NCI-H2029 treated with DMSO at 0.1 percent for 48 hours (cell line): ENCODE measurements around the gene CDK18.
A peak's percentile ranks its signal among the peaks of the same experiment; 100 is the strongest.

Source experiments
- DNase-seq: peaks from one replicate; lab custom pipeline; 2025; lab: John Stamatoyannopoulos, UW

Gene CDK18

DNA sequence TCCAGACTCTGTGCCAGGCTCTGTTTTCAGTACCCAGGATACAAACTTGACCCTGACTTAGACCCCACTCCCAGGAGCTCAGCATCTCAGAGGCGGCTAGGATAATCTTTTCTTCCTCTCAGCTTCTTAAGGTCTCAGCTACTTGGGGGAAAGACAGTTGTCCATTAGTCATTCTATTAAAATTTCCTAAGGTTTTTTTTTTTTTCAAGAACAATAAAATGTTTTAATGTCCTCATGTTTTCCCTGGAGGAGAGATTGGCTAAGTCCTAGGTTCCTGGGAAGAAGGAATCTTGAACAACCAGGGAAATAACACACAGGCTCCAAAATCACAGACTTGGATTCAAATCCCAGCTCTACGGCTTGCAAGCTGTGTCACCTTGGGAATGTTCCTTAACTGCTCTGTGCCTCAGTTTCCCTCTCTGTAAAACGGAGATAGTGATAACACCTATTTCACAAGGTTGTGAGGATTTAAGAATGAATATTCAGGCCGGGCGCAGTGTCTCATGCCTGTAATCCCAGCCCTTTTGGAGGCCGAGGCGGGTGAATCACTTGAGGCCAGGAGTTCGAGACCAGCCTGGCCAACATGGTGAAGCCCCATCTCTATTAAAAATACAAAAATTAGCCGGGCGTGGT lies 33.0 kb downstream of the CDK18 start:
- no peak for DNase-seq

DNA sequence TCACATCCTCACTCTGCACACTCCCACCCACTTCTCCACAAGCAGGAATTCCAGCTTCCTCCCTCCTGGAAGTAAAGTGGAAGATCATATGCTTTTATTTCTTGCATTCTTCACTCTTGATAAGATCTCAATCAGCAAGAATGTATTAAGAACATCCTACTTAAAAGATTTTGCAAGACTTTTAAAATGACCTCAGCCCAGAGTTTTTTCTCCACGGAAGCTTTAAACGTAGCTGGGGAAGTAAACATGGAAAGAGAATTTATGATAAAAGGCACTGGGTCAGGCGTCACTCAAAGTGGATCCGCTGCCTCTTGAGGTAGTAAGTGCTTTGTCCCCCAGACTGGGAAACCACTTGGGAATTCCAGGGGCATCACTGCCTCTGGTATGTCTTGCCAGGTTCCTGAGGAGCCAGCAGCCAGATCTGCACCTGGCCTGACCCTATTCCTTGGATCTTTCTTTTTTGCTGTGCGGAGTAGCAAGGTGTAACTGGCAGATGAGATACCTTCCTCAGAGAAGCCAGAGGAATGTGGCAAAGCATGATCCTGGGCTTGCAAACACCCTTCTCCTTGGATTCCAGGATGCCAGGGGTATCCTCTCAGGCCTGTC lies 33.9 kb downstream of the CDK18 start:
- no peak for DNase-seq

DNA sequence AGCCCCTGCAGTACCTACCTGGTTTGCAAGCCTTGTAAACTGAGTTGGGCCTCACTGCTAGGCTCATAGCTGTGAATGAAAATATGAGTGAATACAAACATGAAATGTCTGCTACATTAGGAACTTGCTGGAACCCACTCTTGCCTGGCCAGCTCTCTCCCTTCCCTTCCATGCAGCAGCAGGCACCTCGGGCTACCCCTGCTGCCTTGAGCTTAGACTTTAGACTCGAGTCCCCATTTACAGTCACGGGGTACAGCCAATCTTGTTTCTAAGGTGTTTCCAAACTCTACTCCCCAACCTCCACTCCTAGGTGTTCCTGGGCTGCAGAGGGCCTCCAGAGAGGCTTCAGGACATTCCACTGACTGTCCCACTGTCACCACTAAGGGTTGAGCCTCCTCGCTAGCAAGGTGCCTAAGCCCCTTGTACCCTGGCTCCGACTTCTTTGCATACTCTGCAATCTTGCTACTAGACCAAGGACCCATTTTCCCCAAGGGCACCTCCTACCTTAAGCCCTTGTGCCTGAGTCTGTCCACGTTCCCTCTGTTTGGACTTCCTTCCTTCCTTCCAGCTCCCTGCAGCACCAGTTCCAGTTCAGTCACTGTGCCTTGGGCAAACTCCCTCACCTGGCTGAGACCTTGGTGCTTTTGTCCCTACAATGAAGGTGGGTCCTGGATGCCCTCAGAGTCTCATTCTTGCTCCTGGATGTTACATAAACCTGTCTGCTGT lies 36.9 kb downstream of the CDK18 start:
- no peak for DNase-seq

DNA sequence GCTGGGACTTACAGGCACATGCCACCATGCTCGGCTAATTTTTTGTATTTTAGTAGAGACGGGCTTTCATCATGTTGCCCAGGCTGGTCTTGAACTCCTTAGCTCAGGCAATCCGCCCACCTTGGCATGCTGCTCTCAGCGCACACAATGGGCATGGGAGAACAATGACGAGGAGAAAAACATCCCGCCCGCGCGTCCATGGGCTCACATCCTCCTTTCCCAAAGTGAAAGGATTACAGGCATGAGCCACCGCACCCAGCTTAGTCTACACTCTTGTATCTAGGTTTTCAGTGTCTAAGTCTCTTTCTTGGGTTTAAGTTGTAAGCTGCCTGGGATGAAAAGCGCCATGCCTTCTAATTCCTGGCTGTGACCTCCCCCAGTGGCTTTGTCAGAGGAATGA lies 37.9 kb downstream of the CDK18 start:
- DNase-seq: no peak

DNA sequence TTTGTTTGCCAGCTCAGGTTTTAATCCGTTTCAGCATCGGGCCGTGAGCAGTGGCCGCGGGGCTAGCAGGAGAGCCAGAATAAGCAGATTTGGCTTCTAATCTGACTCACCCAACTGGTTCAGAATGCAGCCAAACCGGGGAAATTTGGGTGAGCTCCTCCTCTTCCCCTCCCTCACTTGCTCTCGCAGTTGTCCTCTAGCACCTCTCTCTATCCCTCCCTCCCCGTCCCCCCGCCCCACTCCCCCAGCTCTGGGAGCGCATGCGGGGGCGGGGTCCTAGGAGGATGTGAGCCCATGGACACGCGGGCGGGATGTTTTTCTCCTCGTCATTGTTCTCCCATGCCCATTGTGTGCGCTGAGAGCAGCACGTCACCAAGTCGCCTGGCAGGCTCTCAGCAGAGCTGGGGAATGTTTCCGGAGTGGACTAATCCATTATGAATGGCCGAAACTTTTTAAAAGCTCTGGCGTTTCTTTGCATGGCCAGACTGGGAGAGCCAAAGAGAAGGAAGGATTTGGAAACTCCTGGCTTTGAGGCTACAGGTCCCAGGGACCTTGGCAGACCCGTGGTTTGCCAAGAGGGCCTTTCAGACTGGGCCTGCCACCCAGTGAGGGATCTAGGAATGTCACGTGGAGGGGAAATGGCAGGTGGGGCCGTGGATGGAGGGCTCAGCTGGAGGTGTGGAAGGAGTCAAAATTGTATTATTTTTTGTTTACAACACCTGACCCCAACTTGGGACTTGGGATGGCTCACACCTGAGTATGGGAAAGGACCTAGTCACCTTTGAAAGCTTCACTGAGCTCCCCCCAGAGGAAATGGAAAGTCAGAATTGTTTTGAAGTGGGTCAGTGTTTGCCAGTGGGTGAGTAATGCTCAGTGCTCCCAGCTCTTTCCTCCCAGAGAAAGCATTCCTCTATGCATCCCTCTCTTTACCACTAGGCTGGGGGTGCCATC lies 39.2 kb downstream of the CDK18 start:
- peak; percentile 20 for DNase-seq

DNA sequence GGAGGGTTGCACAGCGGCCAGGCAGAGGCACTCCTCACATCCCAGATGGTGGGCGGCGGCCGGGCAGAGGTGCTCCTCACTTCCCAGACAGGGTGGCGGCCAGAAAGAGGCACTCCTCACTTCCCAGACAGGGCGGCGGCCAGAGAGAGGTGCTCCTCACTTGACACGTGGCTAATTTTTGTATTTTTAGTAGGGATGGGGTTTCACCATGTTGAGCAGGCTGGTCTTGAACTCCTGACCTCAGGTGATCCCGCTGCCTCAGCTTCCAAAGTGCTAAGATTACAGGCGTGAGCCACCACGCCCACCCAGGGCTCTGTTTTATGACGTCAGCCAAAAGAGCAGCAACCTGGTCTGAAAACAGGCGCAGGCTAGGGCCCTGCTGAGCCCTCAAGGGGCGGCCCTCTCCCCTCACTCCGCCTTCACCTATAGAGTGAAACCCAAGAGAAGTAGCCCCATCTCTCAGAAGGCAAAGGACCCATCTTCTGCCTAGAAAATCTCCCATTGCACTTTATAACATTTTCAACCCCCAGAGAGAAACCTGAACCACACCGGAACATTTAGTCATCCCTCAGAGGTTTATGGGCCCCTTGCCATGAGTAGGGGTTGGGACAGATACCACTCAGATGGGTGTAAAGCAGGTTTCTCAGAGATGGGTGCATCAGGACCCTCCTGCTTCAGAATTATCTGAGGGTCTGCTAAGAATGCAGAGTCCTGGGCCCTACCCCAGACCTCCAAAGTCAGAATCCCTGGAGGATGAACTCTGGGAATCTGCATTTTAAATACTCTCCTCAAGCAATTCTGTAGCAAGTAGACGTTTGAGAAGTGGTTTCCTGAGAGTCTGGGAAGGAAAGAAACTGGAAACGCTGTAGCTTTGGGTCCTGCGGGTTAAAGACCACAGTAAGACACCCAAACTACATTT lies 40.8 kb downstream of the CDK18 start:
- no peak for DNase-seq

DNA sequence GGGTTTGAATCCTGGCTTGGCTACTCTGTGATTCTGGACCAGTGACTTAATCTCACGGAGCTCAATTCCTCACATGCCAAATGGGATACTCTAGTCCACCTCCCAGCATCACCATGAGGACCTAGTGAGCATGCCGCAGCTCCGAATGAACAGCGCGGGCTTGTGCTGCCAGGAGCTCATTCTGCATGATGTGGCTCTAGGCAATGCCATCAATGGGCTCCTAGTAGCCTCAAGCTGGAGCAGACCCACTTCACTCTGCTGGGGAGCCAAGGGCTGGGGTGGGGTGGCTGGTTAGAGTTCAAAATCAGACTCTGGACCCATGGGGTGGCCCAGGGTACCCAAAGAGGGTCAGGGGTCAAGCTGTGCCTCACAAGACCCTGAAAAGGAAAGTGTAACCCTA lies 41.5 kb downstream of the CDK18 start:
- DNase-seq: no peak

DNA sequence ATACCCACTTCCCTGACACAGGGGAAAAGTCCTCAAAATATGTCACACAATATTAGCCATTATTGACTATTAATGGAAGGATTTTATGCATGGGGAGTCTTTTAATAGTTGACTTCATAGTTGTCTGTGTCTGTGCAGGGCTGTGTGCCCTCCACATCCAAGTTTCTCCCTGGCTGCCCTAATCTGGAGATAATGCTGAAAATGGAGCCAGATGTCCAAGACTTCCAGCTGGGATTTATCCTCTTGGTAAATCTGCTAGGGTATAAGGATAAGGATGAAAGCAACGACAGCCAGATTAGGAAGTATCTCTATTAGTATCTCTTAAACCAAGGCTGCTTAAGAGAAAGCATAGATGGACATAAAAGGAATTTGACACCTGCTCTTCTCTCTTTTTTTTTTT lies 42.1 kb downstream of the CDK18 start:
- DNase-seq: no peak

DNA sequence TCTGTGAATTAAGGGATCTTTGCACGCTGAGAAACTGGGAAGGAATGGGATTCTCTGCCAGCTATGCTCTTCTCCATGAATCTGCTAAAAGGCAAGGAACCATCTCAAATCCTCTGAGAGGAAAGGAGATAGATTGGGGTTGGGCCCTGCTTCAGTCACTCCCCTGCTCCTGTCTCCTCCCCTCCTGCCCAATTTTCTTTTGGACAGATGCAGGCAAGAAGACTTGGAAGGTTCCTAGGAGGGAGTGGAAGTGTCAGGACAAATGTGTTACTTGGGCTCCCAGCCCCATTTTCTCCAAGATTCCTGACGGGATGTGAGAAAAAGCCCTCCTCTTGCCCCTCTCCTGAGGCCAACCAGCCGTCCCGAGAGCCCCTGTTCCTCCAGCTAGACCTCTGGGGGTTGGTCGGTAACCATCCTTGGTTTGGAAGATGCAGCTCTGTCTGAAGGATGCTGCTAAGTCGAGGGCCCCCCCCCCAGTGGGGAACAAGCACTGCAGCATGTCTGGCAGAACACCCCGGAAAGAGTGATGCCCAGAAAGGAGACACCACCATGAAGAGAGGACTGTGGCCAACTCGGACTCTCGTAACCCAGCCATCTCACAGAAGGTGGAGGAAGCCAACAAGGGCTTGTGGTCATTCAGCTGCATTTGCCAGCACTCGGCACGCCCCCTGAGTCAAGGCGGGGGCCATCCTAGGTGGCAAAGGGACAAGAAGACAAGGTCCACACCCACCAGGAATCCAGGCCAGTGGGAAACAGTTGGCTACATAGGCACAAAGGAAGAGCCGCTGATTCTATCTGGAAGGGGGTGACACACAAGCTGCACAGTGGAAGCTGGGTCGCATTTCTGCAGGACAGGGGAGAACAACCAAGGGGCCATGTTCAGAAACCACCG lies 43.7 kb downstream of the CDK18 start:
- DNase-seq: no peak

DNA sequence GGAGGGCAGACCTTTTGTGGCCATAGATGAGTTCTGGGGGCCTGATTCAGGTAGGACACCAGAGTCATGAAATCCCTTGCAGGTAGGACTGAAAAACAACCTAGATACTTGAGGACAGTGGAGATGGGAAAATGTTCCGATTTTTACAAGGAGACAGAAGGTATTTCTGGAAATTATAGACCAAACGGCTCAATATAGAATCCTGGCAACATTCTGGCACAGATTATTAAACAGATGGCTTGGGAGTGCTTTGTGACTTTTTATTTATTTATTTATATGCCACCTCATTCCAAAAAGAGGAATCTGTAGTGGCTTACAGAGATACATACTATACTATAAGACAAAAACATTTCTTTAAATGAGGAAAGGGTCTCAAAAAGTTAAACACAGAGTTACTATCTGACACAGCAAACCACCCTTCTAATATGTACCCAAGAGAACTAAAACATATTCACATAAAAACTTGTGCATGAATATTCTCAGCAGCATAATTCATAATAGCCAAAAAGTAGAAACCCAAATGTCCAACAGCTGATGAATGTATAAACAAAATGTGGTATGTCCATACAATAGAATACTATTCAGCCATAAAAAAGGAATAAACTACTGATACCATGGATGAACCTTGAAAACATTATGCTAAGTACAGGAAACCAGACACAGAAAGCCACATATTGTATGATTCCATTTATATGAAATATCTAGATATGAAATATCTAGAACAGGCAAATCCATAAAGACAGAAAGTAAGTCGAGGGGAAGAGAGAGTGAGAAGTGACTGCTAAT lies 49.8 kb downstream of the CDK18 start:
- DNase-seq: no peak

DNA sequence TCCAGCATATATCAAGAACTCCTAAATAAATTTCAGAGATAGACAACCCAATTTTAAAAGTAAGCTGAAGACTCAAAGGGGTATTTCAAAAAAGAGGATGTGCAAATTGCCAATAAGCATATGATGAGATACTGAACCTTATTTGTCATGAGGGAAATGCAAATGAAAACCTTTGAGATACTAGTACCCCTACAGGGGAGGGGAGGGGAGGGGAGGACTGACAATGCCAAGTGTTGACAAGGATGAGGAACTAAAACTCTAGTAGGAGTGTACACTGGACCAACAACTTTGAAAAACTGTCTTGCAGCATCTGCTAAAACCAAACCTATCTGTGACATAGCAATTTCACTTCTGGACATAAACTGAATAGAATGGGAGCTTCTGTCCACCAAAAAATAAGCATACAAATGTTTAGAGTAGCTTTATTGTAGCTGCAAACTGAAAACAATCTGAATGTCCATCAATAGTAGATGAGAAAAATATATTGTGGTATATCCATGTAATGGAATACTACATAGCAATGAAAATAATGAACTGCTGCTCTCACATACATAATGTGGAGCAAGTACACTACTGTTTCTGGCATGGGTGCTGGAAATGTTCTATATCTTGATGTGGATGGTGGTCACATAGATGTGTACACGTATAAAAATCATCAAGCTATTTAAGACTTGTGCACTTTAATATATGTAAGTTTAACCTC lies 57.2 kb downstream of the CDK18 start:
- DNase-seq: no peak

DNA sequence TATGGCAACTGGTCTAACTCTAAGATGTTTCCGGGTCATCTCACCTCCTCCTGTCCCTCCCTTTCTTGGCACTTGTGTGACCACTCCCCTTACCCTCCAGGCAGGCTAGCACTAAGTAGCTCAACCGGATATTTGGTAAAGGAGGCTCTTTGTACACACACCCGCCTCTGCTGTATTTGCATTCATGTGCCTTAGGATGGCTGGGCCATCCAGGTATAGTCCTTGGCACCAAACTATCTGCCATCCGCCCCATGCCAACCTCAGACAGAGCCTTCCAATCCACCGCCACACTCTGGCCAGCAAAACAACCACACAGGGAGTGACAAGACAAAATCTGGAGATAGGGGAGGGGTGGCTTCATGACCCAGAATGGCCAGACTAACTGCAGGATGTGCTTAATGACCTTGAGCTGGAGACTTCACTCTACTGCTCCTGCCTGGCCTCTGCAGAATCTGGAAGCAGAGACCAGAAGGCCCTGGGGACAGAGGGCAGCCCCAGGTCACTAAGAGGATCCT lies 59.5 kb downstream of the CDK18 start:
- peak; percentile 34 for DNase-seq

DNA sequence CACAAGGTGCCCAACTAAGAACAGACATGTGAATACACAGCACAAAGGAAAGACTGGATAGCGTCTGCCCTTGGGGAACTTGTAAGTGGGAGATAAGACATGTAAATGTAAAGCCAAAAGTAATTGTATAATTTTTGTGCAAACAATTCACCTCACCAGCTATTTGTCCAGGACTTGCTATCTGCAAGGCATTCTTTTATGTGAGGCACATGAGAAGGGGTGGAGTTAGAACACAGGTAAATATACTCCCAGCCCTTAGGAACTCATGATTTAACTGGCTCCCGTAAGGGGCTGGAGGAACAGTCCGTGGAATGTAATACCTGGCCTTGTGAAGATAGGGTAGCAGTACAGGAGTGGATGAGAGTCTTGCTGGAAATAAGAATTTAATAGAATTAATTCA lies 61.3 kb downstream of the CDK18 start:
- peak; percentile 52 for DNase-seq

DNA sequence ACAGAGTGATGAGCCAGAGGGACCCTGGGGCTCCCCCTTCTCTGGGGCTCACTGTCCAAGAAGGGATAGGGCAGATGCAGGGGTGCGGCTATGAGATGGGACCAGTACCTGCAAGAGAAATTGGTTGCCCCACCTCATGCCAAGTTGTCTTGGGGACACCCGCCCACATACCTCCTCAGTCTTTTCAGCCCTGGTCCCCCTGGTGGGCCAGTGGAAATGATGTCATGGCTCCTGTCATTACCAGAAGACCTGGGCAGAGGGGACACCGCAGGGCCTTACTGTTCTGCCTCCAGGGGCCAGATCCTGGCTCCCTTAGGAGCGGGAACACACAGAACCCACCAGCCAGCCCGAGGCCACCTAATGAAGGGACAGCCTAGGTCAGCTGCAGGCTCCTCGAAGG lies 63.2 kb downstream of the CDK18 start:
- no peak for DNase-seq

DNA sequence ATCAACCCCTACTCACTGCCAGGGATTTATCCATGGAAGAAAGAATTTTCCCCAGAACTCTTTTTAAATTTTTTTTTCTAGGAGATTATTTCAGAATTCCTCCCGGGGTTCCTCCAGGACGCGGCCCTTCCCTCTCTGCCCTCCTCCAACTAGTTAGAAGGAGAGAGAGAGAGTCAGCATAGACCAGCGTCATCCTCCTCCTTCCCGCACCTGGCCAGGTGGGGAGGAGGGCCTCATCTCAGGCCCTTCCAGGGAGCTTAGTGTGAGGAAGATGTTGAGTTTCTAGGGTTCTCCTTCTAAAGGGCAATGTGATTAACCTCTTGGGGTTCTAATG lies 63.6 kb downstream of the CDK18 start:
- DNase-seq: no peak

DNA sequence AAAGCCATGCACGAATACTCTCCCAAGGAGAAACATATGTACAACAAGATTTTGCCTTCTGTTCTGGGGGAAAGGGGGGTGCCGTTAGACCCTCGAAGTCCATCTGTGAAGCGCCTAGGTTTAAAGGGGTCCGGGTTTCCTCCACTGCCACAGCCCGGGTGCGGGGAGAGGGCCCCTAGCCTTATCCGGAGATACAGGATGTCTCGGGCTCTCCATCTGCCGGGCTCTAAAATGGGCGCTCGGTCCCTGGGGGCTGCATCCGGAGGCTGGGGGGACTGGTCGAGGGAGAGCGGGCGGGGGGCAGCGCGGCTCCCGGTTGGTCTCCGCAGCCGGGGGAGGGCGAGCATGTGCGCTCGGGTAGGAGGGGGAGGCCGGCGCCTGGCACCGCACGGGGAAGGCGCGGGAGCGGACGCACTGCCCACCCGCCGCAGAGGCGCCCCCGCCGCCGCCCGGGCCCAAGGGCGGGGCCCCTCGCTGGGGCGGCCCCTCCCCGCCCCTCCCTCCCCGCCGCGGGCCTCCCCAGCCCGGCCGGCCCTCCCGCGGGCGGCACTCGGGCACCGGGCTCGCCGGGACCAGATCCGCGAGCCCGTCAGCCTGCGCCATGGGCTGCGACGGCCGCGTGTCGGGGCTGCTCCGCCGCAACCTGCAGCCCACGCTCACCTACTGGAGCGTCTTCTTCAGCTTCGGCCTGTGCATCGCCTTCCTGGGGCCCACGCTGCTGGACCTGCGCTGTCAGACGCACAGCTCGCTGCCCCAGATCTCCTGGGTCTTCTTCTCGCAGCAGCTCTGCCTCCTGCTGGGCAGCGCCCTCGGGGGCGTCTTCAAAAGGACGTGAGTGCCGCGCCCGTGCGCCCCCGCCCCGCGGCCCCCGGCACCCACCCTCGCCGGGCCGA lies 64.2 kb downstream of the CDK18 start:
- DNase-seq: no peak

DNA sequence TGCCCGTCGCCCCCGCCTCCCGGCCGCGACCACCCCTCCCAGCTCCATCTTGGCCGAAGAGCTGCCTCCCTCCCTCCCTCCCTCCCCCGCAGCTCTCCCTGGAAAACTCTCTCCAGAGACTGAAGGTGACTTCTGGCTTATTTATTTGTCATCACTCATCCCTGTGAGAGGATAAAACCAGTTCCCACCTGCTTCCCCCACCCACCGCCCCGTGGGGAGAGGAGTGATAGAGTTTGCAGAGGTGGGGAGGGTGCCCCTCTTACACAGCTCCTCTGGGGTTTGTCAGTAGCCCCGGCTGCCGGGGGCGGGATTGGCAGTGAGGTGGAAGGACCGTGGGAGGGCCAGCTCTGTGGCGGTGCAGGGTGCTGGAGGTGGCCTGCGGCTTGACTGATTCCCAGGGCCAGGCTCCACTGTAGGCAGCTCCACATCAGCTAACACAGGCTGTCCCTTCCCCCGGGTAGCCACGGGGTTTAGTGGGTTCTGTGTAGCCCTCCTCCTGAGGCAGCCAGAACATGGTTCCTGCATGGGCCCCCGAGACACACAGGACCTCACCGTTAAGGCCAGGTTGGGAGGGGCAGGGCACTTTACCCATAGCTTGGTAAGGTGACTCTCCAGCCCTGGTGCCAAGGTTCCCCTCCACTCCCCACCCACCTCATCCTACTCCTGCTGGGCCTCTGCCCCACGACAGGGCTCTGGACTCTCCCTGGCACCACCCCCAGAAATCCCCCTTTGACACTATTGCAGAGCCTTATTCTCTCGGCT lies 65.1 kb downstream of the CDK18 start:
- no peak for DNase-seq
